SK-N-SH treated with all-trans-retinoic acid at 6 μM for 48 hours (cell line): ENCODE measurements around the gene PSD2.

Experiments
- ARNTL ChIP-seq: fragments of 450-650 bp; formaldehyde crosslinking; IDR thresholded peaks from 2 replicates; pipeline ENCODE4 v1.5.0; 2020; ENCODE audit warnings: low read depth, mild to moderate bottlenecking, moderate library complexity, borderline replicate concordance
- CSDC2 ChIP-seq: fragments of 250-450 bp; sonication (Bioruptor Pico); IDR thresholded peaks from 2 replicates; pipeline ENCODE4 v1.5.0; 2020; ENCODE audit warnings: mild to moderate bottlenecking, moderate library complexity
- ESRRG ChIP-seq: fragments of 250-450 bp; sonication (Bioruptor Pico); IDR thresholded peaks from 2 replicates; pipeline ENCODE4 v1.6.1; 2021; ENCODE audit warnings: mild to moderate bottlenecking
- ISL1 ChIP-seq: fragments of 250-450 bp; sonication (Bioruptor Pico); IDR thresholded peaks from 2 replicates; pipeline ENCODE4 v2.1.2; 2022; ENCODE audit warnings: mild to moderate bottlenecking, moderate library complexity
- RARB ChIP-seq: fragments of 250-450 bp; sonication (Bioruptor Pico); IDR thresholded peaks from 2 replicates; pipeline ENCODE4 v1.8.0; 2021; ENCODE audit warnings: mild to moderate bottlenecking, moderate library complexity
- TCF4 ChIP-seq: fragments of 250-450 bp; sonication (Bioruptor Pico); IDR thresholded peaks from 2 replicates; pipeline ENCODE4 v1.8.0; 2021; ENCODE audit warnings: mild to moderate bottlenecking, moderate library complexity, borderline replicate concordance
- ZC3H10 ChIP-seq: fragments of 250-450 bp; sonication (Bioruptor Pico); IDR thresholded peaks from 2 replicates; pipeline ENCODE4 v1.5.1; 2021; ENCODE audit warnings: mild to moderate bottlenecking, moderate library complexity
- ZFP3 ChIP-seq: fragments of 250-450 bp; sonication (Bioruptor Pico); IDR thresholded peaks from 2 replicates; pipeline ENCODE4 v1.5.0; 2020; ENCODE audit warnings: mild to moderate bottlenecking, moderate library complexity
- TF ChIP-seq, protein P1 (sequence below): fragments of 250-450 bp; sonication (Bioruptor Pico); IDR thresholded peaks from 2 replicates; pipeline ENCODE4 v1.8.0; 2020; ENCODE audit warnings: mild to moderate bottlenecking, moderate library complexity, borderline replicate concordance
- TF ChIP-seq, protein P2 (sequence below): fragments of 250-450 bp; sonication (Bioruptor Pico); IDR thresholded peaks from 2 replicates; pipeline ENCODE4 v1.8.0; 2021; ENCODE audit warnings: low read depth, mild to moderate bottlenecking, moderate library complexity, borderline replicate concordance

- no peak for TF ChIP-seq ZFP3 (CRISPR knock-in tag)
- TF ChIP-seq TCF4 (CRISPR knock-in tag): no peak
- no peak for TF ChIP-seq ARNTL (CRISPR knock-in tag)
- no peak for TF ChIP-seq ESRRG (CRISPR knock-in tag)
- TF ChIP-seq CSDC2 (CRISPR knock-in tag): no peak
- no peak for TF ChIP-seq ISL1 (CRISPR knock-in tag)
- TF ChIP-seq, protein P1, sequence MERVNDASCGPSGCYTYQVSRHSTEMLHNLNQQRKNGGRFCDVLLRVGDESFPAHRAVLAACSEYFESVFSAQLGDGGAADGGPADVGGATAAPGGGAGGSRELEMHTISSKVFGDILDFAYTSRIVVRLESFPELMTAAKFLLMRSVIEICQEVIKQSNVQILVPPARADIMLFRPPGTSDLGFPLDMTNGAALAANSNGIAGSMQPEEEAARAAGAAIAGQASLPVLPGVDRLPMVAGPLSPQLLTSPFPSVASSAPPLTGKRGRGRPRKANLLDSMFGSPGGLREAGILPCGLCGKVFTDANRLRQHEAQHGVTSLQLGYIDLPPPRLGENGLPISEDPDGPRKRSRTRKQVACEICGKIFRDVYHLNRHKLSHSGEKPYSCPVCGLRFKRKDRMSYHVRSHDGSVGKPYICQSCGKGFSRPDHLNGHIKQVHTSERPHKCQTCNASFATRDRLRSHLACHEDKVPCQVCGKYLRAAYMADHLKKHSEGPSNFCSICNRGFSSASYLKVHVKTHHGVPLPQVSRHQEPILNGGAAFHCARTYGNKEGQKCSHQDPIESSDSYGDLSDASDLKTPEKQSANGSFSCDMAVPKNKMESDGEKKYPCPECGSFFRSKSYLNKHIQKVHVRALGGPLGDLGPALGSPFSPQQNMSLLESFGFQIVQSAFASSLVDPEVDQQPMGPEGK: no peak
- TF ChIP-seq RARB (CRISPR knock-in tag): no peak
- TF ChIP-seq, protein P2, sequence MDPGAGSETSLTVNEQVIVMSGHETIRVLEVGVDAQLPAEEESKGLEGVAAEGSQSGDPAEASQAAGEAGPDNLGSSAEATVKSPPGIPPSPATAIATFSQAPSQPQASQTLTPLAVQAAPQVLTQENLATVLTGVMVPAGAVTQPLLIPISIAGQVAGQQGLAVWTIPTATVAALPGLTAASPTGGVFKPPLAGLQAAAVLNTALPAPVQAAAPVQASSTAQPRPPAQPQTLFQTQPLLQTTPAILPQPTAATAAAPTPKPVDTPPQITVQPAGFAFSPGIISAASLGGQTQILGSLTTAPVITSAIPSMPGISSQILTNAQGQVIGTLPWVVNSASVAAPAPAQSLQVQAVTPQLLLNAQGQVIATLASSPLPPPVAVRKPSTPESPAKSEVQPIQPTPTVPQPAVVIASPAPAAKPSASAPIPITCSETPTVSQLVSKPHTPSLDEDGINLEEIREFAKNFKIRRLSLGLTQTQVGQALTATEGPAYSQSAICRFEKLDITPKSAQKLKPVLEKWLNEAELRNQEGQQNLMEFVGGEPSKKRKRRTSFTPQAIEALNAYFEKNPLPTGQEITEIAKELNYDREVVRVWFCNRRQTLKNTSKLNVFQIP (CRISPR knock-in tag): no peak
- TF ChIP-seq ZC3H10 (CRISPR knock-in tag): no peak
These were observed 90.2 kb downstream of the PSD2 start for GRCh38 chr5:139885857-139886208.
